OCI-LY1 (cell line): ENCODE measurements around the gene SHISA5.
A peak's percentile ranks its signal among the peaks of the same experiment; 100 is the strongest.

Experiments
- H2AFZ ChIP-seq: fragments of 200-600 bp; sonication (generic), shearing (Covaris generic); 2 replicates; pipeline ENCODE4 v1.6.0; 2014; ENCODE audit warnings: antibody characterized with exemption, mild to moderate bottlenecking, low read length
- H3F3A ChIP-seq: fragments of 200-600 bp; sonication (generic), shearing (Covaris generic); 2 replicates; pipeline ENCODE4 v1.6.0; 2014; ENCODE audit warnings: mild to moderate bottlenecking, antibody characterized with exemption, low read length, moderate library complexity; ENCODE audit not compliant: insufficient read depth
- H3K27ac ChIP-seq: fragments of 200-600 bp; sonication (generic); 2 replicates; pipeline ENCODE4 v1.5.1; 2014; ENCODE audit warnings: low read length, mixed run types, mild to moderate bottlenecking, low read depth; ENCODE audit not compliant: poor library complexity, severe bottlenecking
- H3K27me3 ChIP-seq: fragments of 200-600 bp; sonication (generic); 2 replicates; pipeline ENCODE4 v1.6.0; 2014; ENCODE audit warnings: antibody characterized with exemption, mild to moderate bottlenecking, low read length, moderate library complexity; ENCODE audit not compliant: insufficient read depth
- H3K36me3 ChIP-seq: fragments of 200-600 bp; sonication (generic); 2 replicates; pipeline ENCODE4 v1.6.1; 2014; ENCODE audit warnings: mild to moderate bottlenecking, antibody characterized with exemption, low read length, moderate library complexity, mixed read lengths; ENCODE audit not compliant: insufficient read depth
- H3K4me1 ChIP-seq: fragments of 200-600 bp; sonication (generic); 2 replicates; pipeline ENCODE4 v1.5.1; 2014; ENCODE audit warnings: mild to moderate bottlenecking, low read length, moderate library complexity; ENCODE audit not compliant: insufficient read depth, severe bottlenecking
- H3K4me2 ChIP-seq: fragments of 200-600 bp; sonication (generic), shearing (Covaris generic); 2 replicates; pipeline ENCODE4 v1.6.1; 2014; ENCODE audit warnings: low read length
- H3K4me3 ChIP-seq: fragments of 200-600 bp; sonication (generic); 2 replicates; pipeline ENCODE4 v1.5.1; 2014; ENCODE audit warnings: low read length, low read depth, mild to moderate bottlenecking, mixed read lengths; ENCODE audit not compliant: poor library complexity, severe bottlenecking
- H3K79me2 ChIP-seq: fragments of 200-600 bp; shearing (Covaris generic); 2 replicates; pipeline ENCODE4 v1.6.1; 2016; ENCODE audit warnings: mixed run types, low read length, mixed read lengths; ENCODE audit not compliant: insufficient read depth
- H3K9ac ChIP-seq: fragments of 200-600 bp; sonication (generic), shearing (Covaris generic); 2 replicates; pipeline ENCODE4 v1.6.1; 2014; ENCODE audit warnings: mild to moderate bottlenecking, low read length, mixed read lengths
- H3K9me2 ChIP-seq: fragments of 200-600 bp; sonication (generic), shearing (Covaris generic); 2 replicates; pipeline ENCODE4 v1.6.1; 2014; ENCODE audit warnings: low read depth, mild to moderate bottlenecking, low read length, mixed read lengths
- H3K9me3 ChIP-seq: fragments of 200-600 bp; shearing (Covaris generic); 2 replicates; pipeline ENCODE4 v1.6.1; 2014; ENCODE audit warnings: low read length, mixed read lengths
- H4K20me1 ChIP-seq: fragments of 200-600 bp; sonication (generic), shearing (Covaris generic); 2 replicates; pipeline ENCODE4 v1.6.0; 2016; ENCODE audit warnings: mild to moderate bottlenecking, low read length; ENCODE audit not compliant: insufficient read depth
- CTCF ChIP-seq: fragments of 200-600 bp; sonication (generic), shearing (Covaris generic); IDR thresholded peaks from 2 replicates; pipeline ENCODE4 v1.5.1; 2017; ENCODE audit warnings: mild to moderate bottlenecking, antibody characterized with exemption, low read length, moderate library complexity, mixed read lengths
- EZH2 ChIP-seq: fragments of 200-600 bp; sonication (generic), shearing (Covaris generic); IDR thresholded peaks from 2 replicates; pipeline ENCODE4 v1.8.0; 2017; ENCODE audit warnings: borderline replicate concordance, mixed run types, mild to moderate bottlenecking, antibody characterized with exemption, low read length, moderate library complexity, mixed read lengths

The SHISA5 gene

GRCh38 chr3:48422681-48423080, 81.3 kb downstream of the SHISA5 start:
- Histone ChIP-seq H4K20me1 (no peaks in the 10 kb centered on the region), H3K4me2 (no peak overlapping the region), H3K4me1 (no peaks in the 10 kb centered on the region), H3K4me3 (no peak overlapping the region), H3K79me2 (no peaks in the 10 kb centered on the region), H3K27me3 (no peaks in the 10 kb centered on the region; the same call in 1 of the 2 replicates), H3K27ac (no peak overlapping the region), H3K9ac (no peak overlapping the region), H3F3A (no peaks in the 10 kb centered on the region), H3K9me2 (no peaks in the 10 kb centered on the region), H3K36me3 (no peaks in the 10 kb centered on the region), H2AFZ (no peak overlapping the region), H3K9me3 (no peaks in the 10 kb centered on the region)
- no peak for TF ChIP-seq CTCF
- no peak for TF ChIP-seq EZH2

- no peaks in the 10 kb centered on the region for H3K9me2 ChIP-seq
- H3F3A ChIP-seq, result no peaks in the 10 kb centered on the region
- H4K20me1 ChIP-seq, result no peaks in the 10 kb centered on the region
- H3K27ac ChIP-seq, result no peak overlapping the region
- no peaks in the 10 kb centered on the region for H3K36me3 ChIP-seq
- TF ChIP-seq EZH2 (no peak), CTCF (peak; percentile 26; the same call in 1 of the 2 replicates)
- H3K9me3 ChIP-seq, result no peaks in the 10 kb centered on the region
- H3K9ac ChIP-seq, result no peak overlapping the region
- no peak overlapping the region for H2AFZ ChIP-seq
- H3K79me2 ChIP-seq, result no peaks in the 10 kb centered on the region
- H3K4me1 ChIP-seq, result no peaks in the 10 kb centered on the region
- no peak overlapping the region for H3K4me2 ChIP-seq
- no peak overlapping the region for H3K4me3 ChIP-seq
- no peaks in the 10 kb centered on the region; the same call in 1 of the 2 replicates for H3K27me3 ChIP-seq
These were observed 81.7 kb downstream of the SHISA5 start for GRCh38 chr3:48422272-48422671.

- Histone ChIP-seq H4K20me1 (no peaks in the 10 kb centered on the region), H2AFZ (no peak overlapping the region), H3K4me1 (no peaks in the 10 kb centered on the region), H3K79me2 (no peaks in the 10 kb centered on the region), H3K36me3 (no peaks in the 10 kb centered on the region), H3K4me3 (no peak overlapping the region), H3K9me3 (no peaks in the 10 kb centered on the region), H3F3A (no peaks in the 10 kb centered on the region), H3K27me3 (peaks cover 6% of the 10 kb centered on the region), H3K27ac (no peak overlapping the region), H3K9ac (no peak overlapping the region), H3K4me2 (no peak overlapping the region), H3K9me2 (no peaks in the 10 kb centered on the region)
- TF ChIP-seq EZH2 (no peak), CTCF (no peak)
These were observed 83.4 kb downstream of the SHISA5 start for GRCh38 chr3:48420561-48420960.
